ENCODE results near the gene GPR3. TPM values are rescaled to one million over a fixed set of nuclear protein-coding genes. Genes with fewer than 3 reads are reported as not detected.

GPR3 gene
- total RNA-seq, 4 donors from 2014 or later: not detected

GRCh38 chr1:27393641-27394281, 1.3 kb downstream of the GPR3 start:
- Histone ChIP-seq H3K27me3 (no peaks in the 10 kb centered on the region), H3K9me3 (no peaks in the 10 kb centered on the region), H3K27ac (no peak overlapping the region), H3K4me3 (no peak overlapping the region), H3K4me1 (peaks cover 7 to 24% (median 13%) of the 10 kb centered on the region in 4 donors), H3K36me3 (no peaks in the 10 kb centered on the region)
- no peak for DNase-seq
- TF ChIP-seq POLR2A (IDR thresholded peaks at IDR 0.05): no peak
- TF ChIP-seq, protein P1, sequence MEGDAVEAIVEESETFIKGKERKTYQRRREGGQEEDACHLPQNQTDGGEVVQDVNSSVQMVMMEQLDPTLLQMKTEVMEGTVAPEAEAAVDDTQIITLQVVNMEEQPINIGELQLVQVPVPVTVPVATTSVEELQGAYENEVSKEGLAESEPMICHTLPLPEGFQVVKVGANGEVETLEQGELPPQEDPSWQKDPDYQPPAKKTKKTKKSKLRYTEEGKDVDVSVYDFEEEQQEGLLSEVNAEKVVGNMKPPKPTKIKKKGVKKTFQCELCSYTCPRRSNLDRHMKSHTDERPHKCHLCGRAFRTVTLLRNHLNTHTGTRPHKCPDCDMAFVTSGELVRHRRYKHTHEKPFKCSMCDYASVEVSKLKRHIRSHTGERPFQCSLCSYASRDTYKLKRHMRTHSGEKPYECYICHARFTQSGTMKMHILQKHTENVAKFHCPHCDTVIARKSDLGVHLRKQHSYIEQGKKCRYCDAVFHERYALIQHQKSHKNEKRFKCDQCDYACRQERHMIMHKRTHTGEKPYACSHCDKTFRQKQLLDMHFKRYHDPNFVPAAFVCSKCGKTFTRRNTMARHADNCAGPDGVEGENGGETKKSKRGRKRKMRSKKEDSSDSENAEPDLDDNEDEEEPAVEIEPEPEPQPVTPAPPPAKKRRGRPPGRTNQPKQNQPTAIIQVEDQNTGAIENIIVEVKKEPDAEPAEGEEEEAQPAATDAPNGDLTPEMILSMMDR (IDR thresholded peaks at IDR 0.05): no peak

GRCh38 chr1:27394282-27394658, 1.8 kb downstream of the GPR3 start:
- TF ChIP-seq, protein P1 (IDR thresholded peaks at IDR 0.05): no peak
- no peak for DNase-seq
- no peaks in the 10 kb centered on the region for H3K9me3 ChIP-seq
- H3K4me1 ChIP-seq: peaks cover 7 to 29% (median 13%) of the 10 kb centered on the region in 4 donors
- H3K27ac ChIP-seq: no peak overlapping the region
- no peaks in the 10 kb centered on the region for H3K27me3 ChIP-seq
- H3K4me3 ChIP-seq: no peak overlapping the region
- no peaks in the 10 kb centered on the region for H3K36me3 ChIP-seq

DNA sequence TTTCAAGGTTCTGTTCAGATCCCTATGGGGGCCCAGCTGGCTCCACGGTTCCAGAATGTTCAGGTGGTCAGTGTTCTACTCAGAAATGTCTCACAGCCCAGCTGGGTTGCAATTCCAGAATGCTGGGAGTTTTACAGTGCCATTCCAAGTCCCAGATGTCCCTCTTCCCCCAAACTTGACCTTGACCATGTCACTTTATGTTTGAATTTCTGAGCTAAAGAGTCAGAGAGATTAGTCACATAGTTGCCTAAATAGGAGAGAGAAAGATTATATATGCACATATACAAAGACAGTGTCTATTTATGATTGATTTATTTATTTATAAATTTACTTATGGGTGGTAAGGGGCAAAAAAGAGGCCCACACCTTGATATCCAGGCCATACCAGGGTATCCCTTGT, 2.5 kb downstream of the GPR3 start:
- H3K36me3 ChIP-seq: no peaks in the 10 kb centered on the region
- no peak overlapping the region for H3K4me3 ChIP-seq
- H3K9me3 ChIP-seq: no peaks in the 10 kb centered on the region
- no peak for TF ChIP-seq POLR2A (IDR thresholded peaks at IDR 0.05)
- TF ChIP-seq, protein P1 (IDR thresholded peaks at IDR 0.05): no peak
- peaks cover 7 to 30% (median 13%) of the 10 kb centered on the region in 4 donors for H3K4me1 ChIP-seq
- no peak for DNase-seq
- H3K27ac ChIP-seq: no peak overlapping the region
- H3K27me3 ChIP-seq: no peaks in the 10 kb centered on the region

DNA sequence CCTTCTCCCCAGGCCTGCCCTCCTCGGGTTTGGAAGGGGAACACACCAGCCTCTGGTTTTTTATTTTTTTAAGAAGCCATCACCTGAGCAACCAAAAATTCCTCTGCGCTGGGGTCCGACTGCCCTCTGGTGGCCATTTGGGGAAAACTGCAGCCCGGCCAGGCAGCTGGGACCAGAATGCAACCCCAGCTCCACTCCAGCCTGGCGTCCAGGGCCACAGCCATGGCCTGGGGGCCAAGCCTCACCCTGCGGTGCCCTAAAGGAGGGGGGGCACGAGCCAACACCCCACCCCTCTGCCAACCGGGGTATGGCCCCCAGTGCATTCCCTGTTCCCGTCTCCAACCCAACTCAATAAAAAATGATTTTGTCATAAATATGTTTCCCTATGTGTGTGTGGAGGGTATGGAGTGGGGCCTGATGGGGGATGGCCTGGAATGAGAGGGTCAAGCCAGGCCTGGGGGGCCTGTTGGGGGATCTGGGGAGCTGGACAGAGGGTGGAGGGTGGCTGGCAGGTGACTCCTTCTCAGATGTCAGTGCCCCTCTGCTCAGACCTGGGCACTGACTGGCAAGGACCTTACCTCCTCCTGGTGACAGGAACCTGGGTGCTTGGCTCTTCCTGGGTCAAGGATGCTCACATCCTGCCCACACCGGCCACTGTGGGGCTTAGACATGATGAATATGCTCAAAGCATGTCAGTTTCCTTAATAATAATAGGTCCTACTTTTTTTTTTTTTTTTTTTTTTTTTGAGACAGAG, 3.2 kb downstream of the GPR3 start:
- Histone ChIP-seq H3K9me3 (no peaks in the 10 kb centered on the region), H3K4me3 (no peak overlapping the region), H3K36me3 (no peaks in the 10 kb centered on the region), H3K27ac (no peak overlapping the region), H3K27me3 (no peaks in the 10 kb centered on the region), H3K4me1 (peaks cover 7 to 30% (median 13%) of the 10 kb centered on the region in 4 donors)
- TF ChIP-seq, protein P1 (IDR thresholded peaks at IDR 0.05): peak; percentile 86 to 97 (median 92)
- no peak for TF ChIP-seq POLR2A (IDR thresholded peaks at IDR 0.05)
- peak; percentile 66 to 90 (median 82) for DNase-seq

- TF ChIP-seq, protein P1 (IDR thresholded peaks at IDR 0.05): no peak
- no peak for TF ChIP-seq POLR2A (IDR thresholded peaks at IDR 0.05)
Observed at GRCh38 chr1:27397110-27397509, 4.7 kb downstream of the GPR3 start.

More at GRCh38 chr1:27397110-27397509, 4.7 kb downstream of the GPR3 start:
- H3K27me3 ChIP-seq: no peaks in the 10 kb centered on the region
- no peaks in the 10 kb centered on the region for H3K9me3 ChIP-seq
- no peaks in the 10 kb centered on the region for H3K36me3 ChIP-seq
- DNase-seq: no peak
- H3K27ac ChIP-seq: no peak overlapping the region
- peaks cover under 1 to 21% (median 6%) of the 10 kb centered on the region in 4 donors for H3K4me1 ChIP-seq
- H3K4me3 ChIP-seq: no peak overlapping the region

Data from Peyer's patch (tissue), 4 donors.